GM19193 (cell line): ENCODE data around the gene ZNF239.

Source experiments
- POLR2A ChIP-seq: IDR thresholded peaks from 4 replicates; pipeline ENCODE4 v1.6.1; 2011; ENCODE audit not compliant: insufficient read depth, insufficient read length; ENCODE audit errors: extremely low read depth

Gene ZNF239

GRCh38 chr10:43574001-43574892 is at the start of gene ZNF239:
Gene ZNF239, minus strand, starts transcription at chr10:43574616. Its CDS starts 16,537 bp downstream, at chr10:43558079.
- no peak for TF ChIP-seq POLR2A

- TF ChIP-seq POLR2A = no peak
Measured at GRCh38 chr10:43623351-43623750, 48.9 kb upstream of the ZNF239 start.

- no peak for TF ChIP-seq POLR2A
Measured at GRCh38 chr10:43622038-43622437, 47.6 kb upstream of the ZNF239 start.

GRCh38 chr10:43619368-43619767 is 45.0 kb upstream of the ZNF239 start:
- TF ChIP-seq POLR2A = no peak

- no peak for TF ChIP-seq POLR2A
Measured at GRCh38 chr10:43616697-43617370, 42.4 kb upstream of the ZNF239 start.

- TF ChIP-seq POLR2A = no peak
Measured at GRCh38 chr10:43610636-43611035, 36.2 kb upstream of the ZNF239 start.

- TF ChIP-seq POLR2A = no peak
Measured at GRCh38 chr10:43607199-43607573, 32.8 kb upstream of the ZNF239 start.

GRCh38 chr10:43606323-43607198 is 32.1 kb upstream of the ZNF239 start, which contains the start of gene ZNF485:
Gene ZNF485, plus strand, starts transcription at chr10:43606438. Its CDS starts 613 bp downstream, at chr10:43607051.
- peak; percentile 76 for TF ChIP-seq POLR2A

- TF ChIP-seq POLR2A = no peak
Measured at GRCh38 chr10:43605850-43606322, 31.5 kb upstream of the ZNF239 start.

GRCh38 chr10:43599333-43599732 is 24.9 kb upstream of the ZNF239 start:
- TF ChIP-seq POLR2A = no peak

- no peak for TF ChIP-seq POLR2A
Measured at GRCh38 chr10:43598446-43598845, 24.0 kb upstream of the ZNF239 start.

- no peak for TF ChIP-seq POLR2A
Measured at GRCh38 chr10:43596546-43596945, 22.1 kb upstream of the ZNF239 start.

GRCh38 chr10:43595739-43596298 is 21.4 kb upstream of the ZNF239 start:
- TF ChIP-seq POLR2A = no peak

- TF ChIP-seq POLR2A = no peak
Measured at GRCh38 chr10:43594944-43595589, 20.7 kb upstream of the ZNF239 start.
